Activated T-cell treated with anti-CD3 and anti-CD28 coated beads, Interleukin-2, amount 50 U/mL, for 24 hours (primary cell): ENCODE data around the gene CCR5.

Source experiments
- DNase-seq: peaks from one replicate; pipeline ENCODE4 v3.0.0-alpha.2; 2020
- H3K27ac Mint-ChIP-seq: 2 replicates; pipeline ENCODE4 v1.8.0; 2020; ENCODE audit warnings: mild to moderate bottlenecking, mixed read lengths
- H3K27me3 Mint-ChIP-seq: 2 replicates; pipeline ENCODE4 v1.8.0; 2020; ENCODE audit warnings: mixed read lengths
- H3K36me3 Mint-ChIP-seq: 2 replicates; pipeline ENCODE4 v1.8.0; 2020; ENCODE audit warnings: low read depth, mixed read lengths
- H3K4me1 Mint-ChIP-seq: 2 replicates; pipeline ENCODE4 v1.8.0; 2020; ENCODE audit warnings: low read depth, mixed read lengths
- H3K4me3 Mint-ChIP-seq: 2 replicates; pipeline ENCODE4 v1.8.0; 2020; ENCODE audit warnings: mild to moderate bottlenecking, moderate library complexity, mixed read lengths
- H3K9me3 Mint-ChIP-seq: 2 replicates; pipeline ENCODE4 v1.8.0; 2020; ENCODE audit warnings: mixed read lengths

The CCR5 gene

DNA sequence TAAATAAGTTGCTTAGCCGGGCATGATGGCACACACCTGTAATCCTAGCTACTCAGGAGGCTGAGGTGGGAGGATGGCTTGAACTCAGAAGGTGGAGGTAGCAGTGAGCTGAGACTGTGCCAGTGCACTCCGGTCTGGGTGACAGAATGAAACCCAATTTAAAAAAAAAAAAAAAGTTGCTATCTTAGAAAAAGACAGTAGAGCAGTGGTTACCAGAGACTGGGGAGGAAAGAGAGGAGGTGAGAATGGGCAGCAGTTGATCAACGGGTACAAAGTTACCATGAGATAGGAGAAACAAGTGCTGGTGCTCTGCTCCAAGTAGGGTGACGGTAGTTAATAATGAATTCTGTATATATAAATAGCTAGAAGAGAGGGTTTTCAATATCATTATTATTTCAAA lies 17.7 kb upstream of the CCR5 start:
- peaks cover 56% of the 10 kb centered on the region for H3K27me3 Mint-ChIP-seq
- no peaks in the 10 kb centered on the region for H3K36me3 Mint-ChIP-seq
- H3K4me1 Mint-ChIP-seq: peaks cover 88% of the 10 kb centered on the region
- no peak overlapping the region for H3K4me3 Mint-ChIP-seq
- no peak overlapping the region for H3K27ac Mint-ChIP-seq
- DNase-seq: no peak
- peaks cover 5% of the 10 kb centered on the region for H3K9me3 Mint-ChIP-seq

DNA sequence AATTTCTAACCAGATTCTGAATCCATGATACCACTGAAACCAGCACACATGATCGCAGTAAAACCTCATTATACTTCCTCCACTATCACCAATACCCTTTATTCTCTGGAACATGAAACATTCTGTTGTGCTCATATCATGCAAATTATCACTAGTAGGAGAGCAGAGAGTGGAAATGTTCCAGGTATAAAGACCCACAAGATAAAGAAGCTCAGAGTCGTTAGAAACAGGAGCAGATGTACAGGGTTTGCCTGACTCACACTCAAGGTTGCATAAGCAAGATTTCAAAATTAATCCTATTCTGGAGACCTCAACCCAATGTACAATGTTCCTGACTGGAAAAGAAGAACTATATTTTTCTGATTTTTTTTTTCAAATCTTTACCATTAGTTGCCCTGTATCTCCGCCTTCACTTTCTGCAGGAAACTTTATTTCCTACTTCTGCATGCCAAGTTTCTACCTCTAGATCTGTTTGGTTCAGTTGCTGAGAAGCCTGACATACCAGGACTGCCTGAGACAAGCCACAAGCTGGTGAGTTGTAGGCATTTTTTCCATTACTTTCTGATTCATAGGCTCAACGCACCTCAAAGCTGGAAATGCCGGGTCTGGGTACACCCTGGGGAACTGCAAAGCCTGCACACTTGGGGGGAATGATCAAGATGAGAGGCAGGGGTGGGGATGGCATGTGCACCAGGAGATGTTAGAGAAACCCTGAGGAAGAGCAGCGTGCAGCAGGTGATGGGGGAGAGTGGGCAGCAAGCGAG lies 16.9 kb upstream of the CCR5 start, which contains the start of gene CCR2:
TSS of gene CCR2 (plus strand) at position 465 of the 764 bp plus-strand sequence. CDS start 3,417 bp downstream, outside the sequence.
- H3K36me3 Mint-ChIP-seq: no peaks in the 10 kb centered on the region
- peaks cover under 1% of the 10 kb centered on the region for H3K9me3 Mint-ChIP-seq
- peaks cover 89% of the 10 kb centered on the region for H3K4me1 Mint-ChIP-seq
- H3K27me3 Mint-ChIP-seq: peaks cover 61% of the 10 kb centered on the region
- peak within 1 kb of the TSS; percentile 85 for H3K27ac Mint-ChIP-seq
- no peak for DNase-seq
- H3K4me3 Mint-ChIP-seq: peak within 1 kb of the TSS; percentile 32

DNA sequence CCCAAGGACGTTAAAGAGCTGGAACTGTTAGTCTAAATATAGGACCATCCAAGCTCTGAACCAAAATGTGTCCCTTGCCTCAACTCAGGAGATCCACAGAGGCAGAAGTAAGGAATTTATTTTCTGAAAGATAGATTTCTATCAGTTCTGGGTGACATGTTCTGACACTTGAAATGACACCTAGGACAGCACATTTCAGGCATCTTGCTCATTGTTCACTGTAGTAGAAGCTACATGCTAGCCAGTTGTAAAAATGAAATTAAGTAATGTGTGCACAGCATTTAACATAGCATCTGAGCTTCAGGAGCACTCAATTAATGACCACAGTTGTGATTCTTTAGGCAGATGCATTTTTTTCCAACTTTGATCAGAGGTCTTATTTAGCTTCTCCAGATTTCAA lies 16.3 kb upstream of the CCR5 start:
- peaks cover 63% of the 10 kb centered on the region for H3K27me3 Mint-ChIP-seq
- no peaks in the 10 kb centered on the region for H3K9me3 Mint-ChIP-seq
- H3K4me1 Mint-ChIP-seq: peaks cover 88% of the 10 kb centered on the region
- no peaks in the 10 kb centered on the region for H3K36me3 Mint-ChIP-seq
- DNase-seq: no peak
- peak overlapping the region; percentile 32 for H3K4me3 Mint-ChIP-seq
- peak overlapping the region; percentile 85 for H3K27ac Mint-ChIP-seq

DNA sequence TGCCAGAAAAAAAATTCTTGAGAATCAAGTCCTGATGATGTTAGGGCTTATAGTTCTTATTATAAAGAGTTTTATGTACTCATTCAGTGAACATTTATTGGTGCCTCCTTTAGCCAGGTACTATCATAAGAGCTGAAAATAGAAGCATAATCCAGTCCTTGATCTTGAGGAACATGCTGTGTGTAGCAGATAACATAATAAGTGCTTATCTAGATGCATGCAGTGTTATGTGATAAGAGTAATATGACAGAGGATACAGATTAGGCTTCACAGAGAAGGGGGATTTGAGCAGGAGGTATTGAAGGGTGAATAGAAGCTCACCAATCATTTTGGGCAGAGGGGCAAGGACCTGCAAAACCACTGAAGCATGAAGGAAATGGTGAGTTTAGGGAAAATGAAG lies 15.8 kb upstream of the CCR5 start:
- Mint-ChIP-seq H3K27ac (no peak overlapping the region), H3K36me3 (no peaks in the 10 kb centered on the region), H3K4me3 (no peak overlapping the region), H3K4me1 (peaks cover 87% of the 10 kb centered on the region), H3K9me3 (no peaks in the 10 kb centered on the region), H3K27me3 (peaks cover 63% of the 10 kb centered on the region)
- no peak for DNase-seq

DNA sequence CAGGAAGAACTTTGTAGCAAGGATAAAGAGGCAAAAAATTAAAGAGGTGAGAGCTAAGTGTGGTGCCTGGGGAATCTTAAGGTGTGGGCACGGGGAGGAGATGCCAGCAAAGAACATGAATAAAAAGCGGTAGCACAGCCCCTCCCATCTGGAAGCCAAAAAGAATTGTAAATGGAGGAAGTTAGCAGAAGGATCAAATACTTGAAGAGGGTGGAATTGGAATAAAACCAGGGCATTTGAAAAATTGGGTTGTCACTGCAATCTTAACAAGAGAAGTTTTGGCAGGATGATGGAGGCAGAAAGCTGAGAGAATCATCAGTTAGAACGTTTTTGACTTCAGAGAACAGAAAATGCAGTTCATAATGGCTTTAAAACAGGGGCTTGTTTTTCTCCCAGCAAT lies 14.5 kb upstream of the CCR5 start:
- Mint-ChIP-seq H3K36me3 (no peaks in the 10 kb centered on the region), H3K27ac (no peak overlapping the region), H3K9me3 (no peaks in the 10 kb centered on the region), H3K4me3 (no peak overlapping the region), H3K27me3 (peaks cover 53% of the 10 kb centered on the region), H3K4me1 (peaks cover 87% of the 10 kb centered on the region)
- DNase-seq: no peak

DNA sequence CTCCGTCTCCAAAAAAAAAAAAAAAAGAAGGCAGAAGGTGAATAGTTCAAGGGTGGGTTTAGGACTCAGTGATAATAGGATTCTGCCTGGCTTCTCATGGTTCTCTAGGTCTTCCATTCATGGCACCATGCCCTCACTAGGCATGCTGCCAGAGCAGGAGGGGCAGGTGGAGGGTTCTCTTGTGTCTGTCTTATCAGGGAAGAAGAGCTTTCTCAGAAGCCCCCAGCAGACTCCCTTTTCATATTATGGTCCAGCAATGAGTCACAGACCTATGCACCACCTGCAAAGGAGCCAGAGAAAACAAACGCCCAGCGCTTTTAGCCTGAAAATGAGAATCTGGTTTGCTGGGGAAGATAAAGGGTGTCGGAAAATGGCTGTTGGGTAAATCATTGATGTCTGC lies 13.8 kb upstream of the CCR5 start:
- Mint-ChIP-seq H3K4me1 (peaks cover 85% of the 10 kb centered on the region), H3K36me3 (no peaks in the 10 kb centered on the region), H3K9me3 (no peaks in the 10 kb centered on the region), H3K4me3 (no peak overlapping the region), H3K27ac (no peak overlapping the region), H3K27me3 (peaks cover 46% of the 10 kb centered on the region)
- no peak for DNase-seq

DNA sequence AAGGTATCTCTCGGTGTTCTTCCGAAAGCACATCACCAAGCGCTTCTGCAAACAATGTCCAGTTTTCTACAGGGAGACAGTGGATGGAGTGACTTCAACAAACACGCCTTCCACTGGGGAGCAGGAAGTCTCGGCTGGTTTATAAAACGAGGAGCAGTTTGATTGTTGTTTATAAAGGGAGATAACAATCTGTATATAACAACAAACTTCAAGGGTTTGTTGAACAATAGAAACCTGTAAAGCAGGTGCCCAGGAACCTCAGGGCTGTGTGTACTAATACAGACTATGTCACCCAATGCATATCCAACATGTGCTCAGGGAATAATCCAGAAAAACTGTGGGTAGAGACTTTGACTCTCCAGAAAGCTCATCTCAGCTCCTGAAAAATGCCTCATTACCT lies 12.3 kb upstream of the CCR5 start:
- DNase-seq: no peak
- Mint-ChIP-seq H3K4me3 (no peak overlapping the region), H3K4me1 (peaks cover 76% of the 10 kb centered on the region), H3K27ac (no peak overlapping the region), H3K27me3 (peaks cover 45% of the 10 kb centered on the region), H3K36me3 (no peaks in the 10 kb centered on the region), H3K9me3 (no peaks in the 10 kb centered on the region)

DNA sequence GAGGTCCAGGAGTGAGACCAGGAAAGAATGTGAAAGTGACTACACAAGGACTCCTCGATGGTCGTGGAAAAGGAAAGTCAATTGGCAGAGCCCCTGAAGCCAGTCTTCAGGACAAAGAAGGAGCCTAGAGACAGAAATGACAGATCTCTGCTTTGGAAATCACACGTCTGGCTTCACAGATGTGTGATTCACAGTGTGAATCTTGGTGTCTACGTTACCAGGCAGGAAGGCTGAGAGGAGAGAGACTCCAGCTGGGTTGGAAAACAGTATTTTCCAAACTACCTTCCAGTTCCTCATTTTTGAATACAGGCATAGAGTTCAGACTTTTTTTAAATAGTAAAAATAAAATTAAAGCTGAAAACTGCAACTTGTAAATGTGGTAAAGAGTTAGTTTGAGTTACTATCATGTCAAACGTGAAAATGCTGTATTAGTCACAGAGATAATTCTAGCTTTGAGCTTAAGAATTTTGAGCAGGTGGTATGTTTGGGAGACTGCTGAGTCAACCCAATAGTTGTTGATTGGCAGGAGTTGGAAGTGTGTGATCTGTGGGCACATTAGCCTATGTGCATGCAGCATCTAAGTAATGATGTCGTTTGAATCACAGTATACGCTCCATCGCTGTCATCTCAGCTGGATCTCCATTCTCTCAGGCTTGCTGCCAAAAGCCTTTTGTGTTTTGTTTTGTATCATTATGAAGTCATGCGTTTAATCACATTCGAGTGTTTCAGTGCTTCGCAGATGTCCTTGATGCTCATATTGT lies 10.8 kb upstream of the CCR5 start:
- Mint-ChIP-seq H3K9me3 (no peaks in the 10 kb centered on the region), H3K36me3 (no peaks in the 10 kb centered on the region), H3K4me1 (peaks cover 63% of the 10 kb centered on the region), H3K4me3 (peak overlapping the region; percentile 4), H3K27me3 (peaks cover 44% of the 10 kb centered on the region), H3K27ac (peak overlapping the region; percentile 92)
- DNase-seq: no peak

DNA sequence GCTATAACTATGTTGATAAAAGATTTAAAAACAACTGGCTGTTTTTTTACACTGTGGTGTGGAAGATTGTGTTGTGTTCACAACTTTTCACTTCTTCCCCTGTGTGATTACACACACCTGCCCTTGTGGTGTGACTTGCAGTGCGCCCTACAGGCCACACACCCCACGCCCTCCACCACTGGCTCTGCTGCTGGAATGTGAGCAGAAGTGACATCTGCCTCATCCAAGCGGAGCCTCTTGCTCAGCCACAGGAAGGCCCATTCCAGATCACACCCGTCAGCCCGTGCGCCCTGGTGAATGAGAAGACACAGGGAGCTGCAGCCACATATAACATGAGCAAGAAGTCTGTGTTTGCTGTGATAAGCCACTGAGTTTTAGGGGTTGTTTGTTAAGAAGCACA lies 9.8 kb upstream of the CCR5 start:
- peaks cover 45% of the 10 kb centered on the region for H3K27me3 Mint-ChIP-seq
- no peaks in the 10 kb centered on the region for H3K9me3 Mint-ChIP-seq
- no peak for DNase-seq
- H3K36me3 Mint-ChIP-seq: no peaks in the 10 kb centered on the region
- H3K4me1 Mint-ChIP-seq: peaks cover 57% of the 10 kb centered on the region
- no peak overlapping the region for H3K4me3 Mint-ChIP-seq
- peak overlapping the region; percentile 53 for H3K27ac Mint-ChIP-seq

DNA sequence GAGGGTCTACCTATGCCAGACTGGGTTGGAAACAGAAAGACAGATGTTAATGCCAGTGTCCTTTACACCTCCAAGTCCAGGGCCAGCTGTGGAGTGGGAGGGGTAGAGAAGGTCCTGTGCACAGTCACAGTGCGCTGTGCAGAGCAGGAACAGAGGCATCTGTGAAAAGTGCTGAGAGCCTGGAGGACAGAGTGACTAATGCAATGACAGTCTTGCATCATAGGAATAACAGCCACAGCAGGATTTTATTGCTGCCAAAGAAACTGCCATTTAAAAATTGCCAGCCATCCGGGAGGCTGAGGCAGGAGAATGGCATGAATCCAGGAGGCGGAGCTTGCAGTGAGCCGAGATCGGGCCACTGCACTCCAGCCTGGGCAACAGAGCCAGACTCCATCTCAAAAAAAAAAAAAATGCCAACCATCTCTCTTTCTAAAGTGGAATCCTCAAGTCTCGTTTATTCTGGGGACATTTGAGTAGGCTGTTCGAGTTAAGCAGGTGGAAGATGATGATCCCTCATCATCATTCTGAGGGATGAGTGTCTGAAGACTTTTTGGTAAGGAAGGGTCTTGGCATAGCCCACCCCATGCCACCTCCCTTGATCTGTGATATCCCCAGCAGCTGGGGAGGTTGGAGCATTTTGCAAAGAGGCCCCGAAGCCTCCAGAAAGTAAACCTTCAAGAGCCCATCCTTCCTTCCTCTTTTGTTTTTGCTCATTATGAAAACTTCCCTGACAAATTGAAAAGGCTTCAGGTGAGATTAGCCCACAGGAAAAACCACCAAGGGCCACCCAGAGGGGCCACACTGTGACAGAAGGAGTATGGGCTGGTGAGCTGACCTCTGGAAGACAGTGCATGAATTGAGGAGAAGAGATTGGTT lies 9.1 kb upstream of the CCR5 start:
- Mint-ChIP-seq H3K4me1 (peaks cover 58% of the 10 kb centered on the region), H3K36me3 (no peaks in the 10 kb centered on the region), H3K27me3 (peaks cover 45% of the 10 kb centered on the region), H3K27ac (peak overlapping the region; percentile 53), H3K4me3 (no peak overlapping the region), H3K9me3 (no peaks in the 10 kb centered on the region)
- no peak for DNase-seq

DNA sequence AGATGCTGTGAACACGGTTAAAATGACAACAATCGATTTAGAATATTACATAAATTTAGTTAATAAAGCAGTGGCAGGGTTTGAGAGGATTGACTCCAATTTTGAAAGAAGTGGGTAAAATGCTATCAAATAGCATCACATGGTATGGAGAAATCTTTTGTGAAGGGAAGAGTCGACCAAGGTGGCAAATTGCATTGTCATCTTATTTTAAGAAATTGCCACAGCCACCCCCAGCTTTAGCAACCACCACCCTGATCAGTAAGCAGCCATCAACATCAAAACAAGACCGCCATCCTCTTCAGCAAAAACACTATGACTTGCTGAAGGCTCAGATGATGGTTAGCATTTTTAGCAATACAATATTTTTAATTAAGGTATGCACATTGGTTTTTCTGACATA lies 5.7 kb upstream of the CCR5 start:
- H3K9me3 Mint-ChIP-seq: no peaks in the 10 kb centered on the region
- H3K27ac Mint-ChIP-seq: no peak overlapping the region
- H3K4me1 Mint-ChIP-seq: peaks cover 57% of the 10 kb centered on the region

DNA sequence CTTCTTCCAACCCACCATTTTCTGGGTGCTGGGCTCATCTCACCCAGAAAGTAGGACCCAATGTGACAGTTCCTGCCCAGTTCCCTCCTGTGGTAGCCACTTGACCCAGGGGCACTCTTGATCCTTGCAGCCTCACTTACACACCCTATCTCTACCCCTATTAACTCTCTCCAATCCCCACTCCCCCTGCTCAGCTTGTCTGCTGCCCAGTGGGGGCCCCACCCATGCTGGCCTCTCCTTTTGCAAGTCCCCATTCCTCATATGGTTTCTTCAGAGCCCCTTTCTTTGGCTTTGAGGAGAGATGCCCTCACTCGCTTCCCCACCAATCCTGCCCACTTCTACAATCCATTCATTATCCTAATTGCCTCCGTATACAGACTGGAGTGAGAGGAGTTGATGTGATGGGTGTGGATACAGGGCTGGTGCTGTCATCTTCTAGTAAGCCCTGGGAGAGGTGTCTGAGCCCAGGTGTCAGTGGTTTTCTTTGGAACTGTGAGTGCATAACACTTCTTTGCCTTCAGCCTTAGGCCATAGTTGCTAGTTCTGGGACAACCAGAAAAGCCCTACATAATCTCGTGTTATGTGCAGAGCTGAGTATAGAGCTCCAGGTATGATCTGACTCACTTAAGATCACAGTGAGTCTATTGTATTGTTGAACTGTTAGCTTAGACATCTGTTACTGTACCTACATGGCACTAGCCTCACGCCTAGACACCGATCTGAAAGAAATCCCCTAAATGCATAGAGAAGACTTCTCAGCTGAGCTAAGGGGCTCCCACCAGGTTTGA lies 4.8 kb upstream of the CCR5 start:
- Mint-ChIP-seq H3K9me3 (no peaks in the 10 kb centered on the region), H3K27me3 (peaks cover 28% of the 10 kb centered on the region), H3K4me3 (no peak overlapping the region), H3K36me3 (no peaks in the 10 kb centered on the region), H3K4me1 (peaks cover 57% of the 10 kb centered on the region), H3K27ac (no peak overlapping the region)
- no peak for DNase-seq

More for the DNA sequence above, 5.7 kb upstream of the CCR5 start:
- Mint-ChIP-seq H3K27me3 (peaks cover 28% of the 10 kb centered on the region), H3K36me3 (no peaks in the 10 kb centered on the region), H3K4me3 (no peak overlapping the region)
- no peak for DNase-seq

DNA sequence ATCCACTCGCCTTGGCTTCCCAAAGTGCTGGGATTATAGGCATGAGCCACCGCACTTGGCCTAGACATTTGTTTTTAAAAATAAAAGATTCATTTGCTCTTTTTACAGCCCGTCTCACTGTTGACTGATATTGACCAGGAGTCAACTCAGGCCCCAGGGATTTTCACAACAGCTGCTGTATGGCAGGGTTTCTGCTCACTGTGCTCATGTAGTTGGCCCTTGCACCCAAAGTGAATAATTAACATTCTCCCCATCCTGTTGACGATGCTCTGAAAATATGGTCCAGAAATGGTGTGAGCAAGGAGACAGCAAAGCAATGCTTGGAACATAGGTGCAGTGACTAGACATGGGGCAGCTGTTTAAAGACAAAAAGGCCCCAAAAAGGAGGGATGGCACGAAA lies 2.9 kb upstream of the CCR5 start:
- H3K27ac Mint-ChIP-seq: no peak overlapping the region
- no peak for DNase-seq
- no peaks in the 10 kb centered on the region for H3K36me3 Mint-ChIP-seq
- no peaks in the 10 kb centered on the region for H3K9me3 Mint-ChIP-seq
- H3K4me3 Mint-ChIP-seq: no peak overlapping the region
- H3K27me3 Mint-ChIP-seq: peaks cover 29% of the 10 kb centered on the region
- H3K4me1 Mint-ChIP-seq: peaks cover 62% of the 10 kb centered on the region

DNA sequence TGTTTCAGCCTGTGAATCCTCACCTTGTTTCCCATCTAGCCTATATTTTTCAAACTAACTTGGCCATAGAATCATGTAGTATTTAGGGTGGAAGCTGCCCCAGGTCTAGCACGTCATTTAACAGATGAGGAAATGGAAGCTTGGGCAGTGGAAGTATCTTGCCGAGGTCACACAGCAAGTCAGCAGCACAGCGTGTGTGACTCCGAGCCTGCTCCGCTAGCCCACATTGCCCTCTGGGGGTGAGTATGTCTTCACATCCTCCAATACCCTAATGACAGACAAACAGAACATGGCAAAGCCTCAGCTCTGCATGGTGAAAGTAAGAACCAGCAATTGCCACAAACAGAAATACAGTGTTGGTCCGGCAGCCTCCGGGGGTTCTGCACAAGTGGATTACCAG lies 2.2 kb upstream of the CCR5 start:
- H3K9me3 Mint-ChIP-seq: no peaks in the 10 kb centered on the region

More for the DNA sequence above, 2.2 kb upstream of the CCR5 start:
- peak; percentile 66 for DNase-seq
- Mint-ChIP-seq H3K36me3 (no peaks in the 10 kb centered on the region), H3K27me3 (peaks cover 36% of the 10 kb centered on the region), H3K4me1 (peaks cover 66% of the 10 kb centered on the region), H3K4me3 (peak overlapping the region; percentile 16), H3K27ac (peak overlapping the region; percentile 69)
